OCI-LY1 (cell line): ENCODE measurements around the gene MYOM1.

Experiments used
- EZH2 ChIP-seq: fragments of 200-600 bp; sonication (generic), shearing (Covaris generic); IDR thresholded peaks from 2 replicates; pipeline ENCODE4 v1.8.0; 2017; ENCODE audit warnings: borderline replicate concordance, mixed run types, mild to moderate bottlenecking, antibody characterized with exemption, low read length, moderate library complexity, mixed read lengths
- TF ChIP-seq, protein P1 (sequence below): fragments of 200-600 bp; sonication (generic), shearing (Covaris generic); IDR thresholded peaks from 2 replicates; pipeline ENCODE4 v1.5.1; 2017; ENCODE audit warnings: mild to moderate bottlenecking, antibody characterized with exemption, low read length, moderate library complexity, mixed read lengths

DNA sequence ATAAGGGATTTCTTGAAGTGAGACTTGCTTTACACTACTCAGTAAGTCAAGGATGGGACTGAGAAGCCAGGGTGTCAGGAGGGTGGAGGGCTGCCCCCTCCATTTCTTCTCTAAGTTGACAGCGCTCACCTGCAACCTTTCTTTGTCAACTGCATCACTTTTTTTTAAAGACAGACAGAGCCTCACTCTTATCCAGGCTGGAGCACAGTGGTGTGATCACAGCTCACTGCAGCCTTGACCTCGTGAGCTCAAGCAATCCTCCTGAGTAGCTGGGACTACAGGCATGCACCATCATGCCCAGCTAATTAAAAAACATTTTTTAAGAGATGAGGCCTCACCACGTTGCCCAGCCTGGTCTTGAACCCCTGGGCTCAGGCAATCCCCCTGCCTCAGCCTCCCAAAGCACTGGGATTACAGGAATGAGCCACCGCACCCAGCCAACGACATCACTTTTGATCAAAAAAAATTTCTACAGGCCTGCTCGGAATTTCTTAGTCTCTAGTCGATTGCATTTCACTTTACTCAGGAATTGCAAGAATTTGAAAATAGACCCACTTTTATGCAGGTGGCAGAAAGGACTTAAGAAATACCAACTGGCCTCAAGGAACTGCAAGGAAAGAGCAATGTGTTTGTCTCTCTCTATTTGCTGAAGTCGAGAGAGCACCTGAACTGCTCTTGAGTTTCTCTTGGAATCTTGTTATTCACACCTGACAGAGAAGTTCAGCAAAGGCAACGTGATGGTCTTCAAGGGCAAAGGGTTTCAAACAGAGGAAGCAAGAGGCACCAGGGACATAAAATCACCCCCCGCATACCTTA lies 101.4 kb downstream of the MYOM1 start:
- TF ChIP-seq, protein P1, sequence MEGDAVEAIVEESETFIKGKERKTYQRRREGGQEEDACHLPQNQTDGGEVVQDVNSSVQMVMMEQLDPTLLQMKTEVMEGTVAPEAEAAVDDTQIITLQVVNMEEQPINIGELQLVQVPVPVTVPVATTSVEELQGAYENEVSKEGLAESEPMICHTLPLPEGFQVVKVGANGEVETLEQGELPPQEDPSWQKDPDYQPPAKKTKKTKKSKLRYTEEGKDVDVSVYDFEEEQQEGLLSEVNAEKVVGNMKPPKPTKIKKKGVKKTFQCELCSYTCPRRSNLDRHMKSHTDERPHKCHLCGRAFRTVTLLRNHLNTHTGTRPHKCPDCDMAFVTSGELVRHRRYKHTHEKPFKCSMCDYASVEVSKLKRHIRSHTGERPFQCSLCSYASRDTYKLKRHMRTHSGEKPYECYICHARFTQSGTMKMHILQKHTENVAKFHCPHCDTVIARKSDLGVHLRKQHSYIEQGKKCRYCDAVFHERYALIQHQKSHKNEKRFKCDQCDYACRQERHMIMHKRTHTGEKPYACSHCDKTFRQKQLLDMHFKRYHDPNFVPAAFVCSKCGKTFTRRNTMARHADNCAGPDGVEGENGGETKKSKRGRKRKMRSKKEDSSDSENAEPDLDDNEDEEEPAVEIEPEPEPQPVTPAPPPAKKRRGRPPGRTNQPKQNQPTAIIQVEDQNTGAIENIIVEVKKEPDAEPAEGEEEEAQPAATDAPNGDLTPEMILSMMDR: no peak
- TF ChIP-seq EZH2: no peak
